Limb (tissue), 2 donors: ENCODE results near the gene DAPK1.

Source experiments
- DNase-seq, 2 donors: peaks; one replicate each; pipeline ENCODE4 v3.0.0-alpha.2; 2016; ENCODE audit errors: extremely low spot score in 2 of 2

DAPK1 gene

GRCh38 chr9:87516926-87517290, 19.2 kb downstream of the DAPK1 start:
- no peak for DNase-seq

- no peak for DNase-seq
Measured at GRCh38 chr9:87517732-87518131, 20.1 kb downstream of the DAPK1 start.

GRCh38 chr9:87518702-87519335, 21.2 kb downstream of the DAPK1 start:
- no peak for DNase-seq

GRCh38 chr9:87519461-87519860, 21.8 kb downstream of the DAPK1 start:
- no peak for DNase-seq

- no peak for DNase-seq
Measured at GRCh38 chr9:87520172-87520683, 22.6 kb downstream of the DAPK1 start.

- DNase-seq: no peak
Measured at GRCh38 chr9:87521834-87522233, 24.2 kb downstream of the DAPK1 start.

GRCh38 chr9:87524061-87524460, 26.4 kb downstream of the DAPK1 start:
- no peak for DNase-seq

GRCh38 chr9:87525546-87526303, 28.1 kb downstream of the DAPK1 start:
- no peak for DNase-seq

- DNase-seq: no peak
Measured at GRCh38 chr9:87527211-87527916, 29.7 kb downstream of the DAPK1 start.

GRCh38 chr9:87528969-87529368, 31.3 kb downstream of the DAPK1 start:
- no peak for DNase-seq

- DNase-seq: no peak
Measured at GRCh38 chr9:87529671-87530070, 32.0 kb downstream of the DAPK1 start.

GRCh38 chr9:87530716-87531115, 33.0 kb downstream of the DAPK1 start:
- no peak for DNase-seq

- DNase-seq: no peak
Measured at GRCh38 chr9:87531370-87532295, 34.0 kb downstream of the DAPK1 start.

GRCh38 chr9:87533271-87533670, 35.6 kb downstream of the DAPK1 start:
- DNase-seq: no peak

GRCh38 chr9:87534036-87534435, 36.4 kb downstream of the DAPK1 start:
- no peak for DNase-seq

- DNase-seq: no peak
Measured at GRCh38 chr9:87534957-87535356, 37.3 kb downstream of the DAPK1 start.

GRCh38 chr9:87535817-87536539, 38.3 kb downstream of the DAPK1 start:
- no peak for DNase-seq

GRCh38 chr9:87537625-87538024, 40.0 kb downstream of the DAPK1 start:
- DNase-seq: peak in 1 of 2 donors; percentile 15

- DNase-seq: no peak
Measured at GRCh38 chr9:87540444-87541105, 42.9 kb downstream of the DAPK1 start.

- no peak for DNase-seq
Measured at GRCh38 chr9:87541663-87542062, 44.0 kb downstream of the DAPK1 start.
